VCaP (cell line): ENCODE data around the gene ARMC9.

Experiments
- H3K27ac ChIP-seq: fragments of 450-650 bp; 2 replicates; pipeline ENCODE4 v1.5.1; 2017
- TF ChIP-seq, protein P1 (sequence below): fragments of 450-650 bp; conservative IDR thresholded peaks from 2 replicates; pipeline ENCODE4 v1.5.1; 2017; ENCODE audit warnings: mild to moderate bottlenecking, moderate library complexity

Gene ARMC9

DNA sequence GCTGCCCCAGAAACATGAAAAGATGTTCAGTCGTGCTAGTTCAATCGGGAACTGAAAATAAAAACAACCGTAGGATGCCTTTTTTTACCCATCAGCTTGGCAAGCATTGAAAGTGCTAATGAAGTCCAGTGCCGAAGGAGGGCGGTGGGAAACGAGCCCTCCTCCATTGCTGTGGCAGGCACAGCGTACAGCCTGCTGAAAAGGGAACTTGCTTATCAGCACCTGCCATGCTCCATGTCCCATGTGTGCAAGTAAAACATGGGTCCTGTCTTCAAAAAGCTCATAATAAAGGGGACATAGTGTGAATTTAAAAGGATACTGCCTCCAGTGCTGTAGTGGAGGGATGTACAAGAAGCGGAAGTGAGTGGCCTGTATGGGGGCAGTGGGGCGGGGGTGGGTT lies 82.4 kb downstream of the ARMC9 start:
- TF ChIP-seq, protein P1, sequence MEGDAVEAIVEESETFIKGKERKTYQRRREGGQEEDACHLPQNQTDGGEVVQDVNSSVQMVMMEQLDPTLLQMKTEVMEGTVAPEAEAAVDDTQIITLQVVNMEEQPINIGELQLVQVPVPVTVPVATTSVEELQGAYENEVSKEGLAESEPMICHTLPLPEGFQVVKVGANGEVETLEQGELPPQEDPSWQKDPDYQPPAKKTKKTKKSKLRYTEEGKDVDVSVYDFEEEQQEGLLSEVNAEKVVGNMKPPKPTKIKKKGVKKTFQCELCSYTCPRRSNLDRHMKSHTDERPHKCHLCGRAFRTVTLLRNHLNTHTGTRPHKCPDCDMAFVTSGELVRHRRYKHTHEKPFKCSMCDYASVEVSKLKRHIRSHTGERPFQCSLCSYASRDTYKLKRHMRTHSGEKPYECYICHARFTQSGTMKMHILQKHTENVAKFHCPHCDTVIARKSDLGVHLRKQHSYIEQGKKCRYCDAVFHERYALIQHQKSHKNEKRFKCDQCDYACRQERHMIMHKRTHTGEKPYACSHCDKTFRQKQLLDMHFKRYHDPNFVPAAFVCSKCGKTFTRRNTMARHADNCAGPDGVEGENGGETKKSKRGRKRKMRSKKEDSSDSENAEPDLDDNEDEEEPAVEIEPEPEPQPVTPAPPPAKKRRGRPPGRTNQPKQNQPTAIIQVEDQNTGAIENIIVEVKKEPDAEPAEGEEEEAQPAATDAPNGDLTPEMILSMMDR = no peak

DNA sequence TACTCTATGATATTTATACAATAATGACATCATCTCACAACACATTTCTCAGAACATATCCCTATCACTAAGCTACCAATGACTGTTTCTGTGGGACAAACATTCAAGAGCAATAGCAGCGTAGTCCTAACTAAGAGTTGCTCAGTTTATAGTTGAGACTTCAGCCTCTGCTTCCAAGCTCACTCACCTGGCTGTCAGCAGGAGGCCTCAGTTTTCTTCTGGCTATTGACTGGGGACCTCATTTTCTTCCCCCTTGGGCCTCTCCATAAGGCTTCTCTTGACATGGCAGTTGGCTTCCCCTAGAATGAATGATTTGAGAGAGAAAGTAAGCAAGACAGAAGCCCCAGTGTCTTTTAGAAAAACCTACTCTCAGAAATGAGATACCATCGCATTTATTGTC lies 85.9 kb downstream of the ARMC9 start:
- TF ChIP-seq, protein P1 = no peak
- no peak overlapping the region for H3K27ac ChIP-seq

More for the DNA sequence above, 82.4 kb downstream of the ARMC9 start:
- H3K27ac ChIP-seq = no peak overlapping the region

DNA sequence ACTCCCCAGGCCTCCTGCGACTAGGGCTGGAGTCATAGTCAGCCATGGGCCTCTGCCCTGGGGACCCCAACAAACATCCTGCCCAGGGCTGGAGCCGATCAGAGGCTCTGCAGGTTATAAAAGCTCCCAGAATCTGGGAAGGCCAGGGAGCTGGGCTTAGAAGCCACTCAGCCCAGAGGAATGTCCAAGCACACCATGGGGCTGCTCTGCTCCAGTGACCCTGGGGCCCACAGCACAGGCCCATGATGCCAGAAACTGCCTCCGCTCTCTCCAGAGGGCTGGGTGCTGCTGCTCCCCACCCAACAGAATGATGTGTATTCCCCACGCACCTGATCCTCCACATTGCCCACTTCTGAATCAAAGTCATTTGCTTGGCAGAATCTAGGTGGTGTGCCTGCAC lies 88.5 kb downstream of the ARMC9 start:
- no peak overlapping the region for H3K27ac ChIP-seq
- TF ChIP-seq, protein P1 = no peak

DNA sequence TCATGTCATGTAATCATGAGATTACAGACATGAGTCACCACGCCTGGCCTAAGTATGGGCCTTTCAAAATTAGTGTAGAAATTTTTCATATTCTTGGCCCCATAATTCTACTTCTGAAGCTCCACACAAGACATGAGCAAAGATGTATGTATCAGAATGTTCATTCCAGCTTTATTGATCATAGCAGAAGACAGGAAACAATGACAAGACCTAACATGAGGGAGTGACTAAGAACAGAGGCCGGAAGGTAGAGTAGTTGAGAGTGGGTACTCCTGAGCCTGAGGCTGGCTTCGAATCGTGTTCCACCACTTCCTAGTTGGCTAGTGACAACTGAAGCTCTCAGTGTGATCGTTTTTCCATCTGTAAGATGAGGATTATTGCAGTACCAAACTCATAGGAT lies 89.3 kb downstream of the ARMC9 start:
- H3K27ac ChIP-seq = no peak overlapping the region
- TF ChIP-seq, protein P1 = no peak

DNA sequence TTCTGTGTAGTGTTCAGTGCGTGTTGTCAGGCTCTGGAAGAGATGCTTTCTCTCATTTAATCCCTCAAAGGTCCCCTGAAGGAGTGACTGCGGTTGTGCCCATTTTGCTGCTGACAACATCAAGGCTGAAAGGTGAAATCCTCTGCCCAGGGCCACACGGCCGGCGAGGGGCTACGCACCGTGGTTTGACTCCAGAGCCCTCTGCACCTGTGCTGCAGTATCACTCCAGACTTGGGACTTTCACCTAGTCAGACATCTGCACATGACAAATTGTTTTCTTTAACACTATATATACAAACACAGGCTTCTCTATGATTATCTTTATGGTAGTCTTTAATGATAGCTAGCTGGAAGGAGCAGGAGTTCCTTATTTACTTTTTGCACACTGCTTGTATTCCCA lies 90.2 kb downstream of the ARMC9 start:
- no peak overlapping the region for H3K27ac ChIP-seq
- TF ChIP-seq, protein P1 = no peak

DNA sequence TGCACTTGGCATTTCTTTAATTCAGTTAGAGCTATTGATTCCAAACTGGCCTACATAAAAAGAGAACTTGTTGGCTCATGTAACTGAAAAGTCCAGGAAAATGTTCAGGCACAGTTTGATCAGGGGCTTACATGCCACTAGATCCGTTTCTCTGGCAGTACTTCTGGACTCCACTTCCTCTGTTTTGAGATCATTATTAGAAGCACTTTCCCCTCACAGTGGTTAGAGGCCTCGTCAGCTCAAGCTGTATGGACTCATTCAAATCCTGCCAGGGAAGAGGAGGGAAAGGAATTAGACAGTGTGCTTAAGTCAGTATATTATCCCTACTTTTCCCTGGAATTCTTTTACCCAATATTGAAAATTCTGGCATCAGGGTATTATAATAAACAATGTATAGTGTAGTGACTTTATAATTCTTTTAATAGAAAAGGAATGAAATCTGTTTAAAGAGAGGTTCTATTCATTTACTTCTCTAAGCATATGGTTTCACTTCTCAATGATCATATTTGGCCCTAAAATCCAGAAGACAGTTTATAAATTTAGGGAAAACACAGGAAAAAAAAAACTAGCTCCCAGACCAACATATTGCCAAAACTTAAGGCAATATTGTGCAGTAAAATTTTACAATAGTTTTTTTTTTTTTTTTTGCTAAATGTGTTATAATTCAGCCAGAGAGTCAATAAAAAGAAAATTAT lies 92.0 kb downstream of the ARMC9 start:
- no peak overlapping the region for H3K27ac ChIP-seq
- TF ChIP-seq, protein P1 = no peak

DNA sequence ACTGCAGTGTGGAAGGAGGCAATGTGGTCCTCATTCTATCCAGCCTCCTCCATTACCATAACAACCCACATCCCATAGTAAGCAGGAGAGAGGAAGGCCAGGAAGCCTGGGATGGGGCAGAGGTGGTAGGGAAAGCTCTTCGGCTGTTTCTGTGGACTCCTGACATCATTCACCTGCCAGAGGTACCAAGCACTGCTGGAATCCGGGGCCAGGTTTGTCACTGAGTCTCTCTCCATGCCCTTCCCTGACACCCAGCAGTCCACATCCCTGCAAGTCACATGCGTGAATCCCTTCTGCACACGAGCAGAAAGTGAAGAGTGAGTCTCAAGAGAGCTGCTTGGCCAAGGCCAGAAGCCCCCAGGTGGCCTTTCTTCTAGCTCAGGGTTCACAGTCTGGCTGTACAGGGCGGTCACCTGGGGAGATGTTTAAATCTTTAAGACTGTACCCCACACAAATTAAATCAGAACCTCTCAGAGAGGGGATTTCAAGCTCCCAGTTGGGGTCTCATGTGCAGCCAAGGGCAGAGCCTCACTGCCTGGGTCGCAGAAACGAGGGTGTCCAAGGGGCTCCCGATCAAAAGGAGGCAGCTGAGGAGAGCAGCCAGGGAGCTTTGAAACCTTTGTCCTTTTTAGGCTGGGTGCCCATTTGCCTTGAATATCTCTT lies 94.2 kb downstream of the ARMC9 start:
- H3K27ac ChIP-seq = no peak overlapping the region
- TF ChIP-seq, protein P1 = no peak
